GM12801 (cell line): Measurements from ENCODE around the gene MYEOV.

Source experiments
- TF ChIP-seq, protein P1 (sequence below): IDR thresholded peaks from one replicate; pipeline ENCODE4 v1.5.1; 2011; ENCODE audit warnings: control low read depth; ENCODE audit not compliant: insufficient read length; ENCODE audit errors: extremely low read depth

The MYEOV gene

DNA sequence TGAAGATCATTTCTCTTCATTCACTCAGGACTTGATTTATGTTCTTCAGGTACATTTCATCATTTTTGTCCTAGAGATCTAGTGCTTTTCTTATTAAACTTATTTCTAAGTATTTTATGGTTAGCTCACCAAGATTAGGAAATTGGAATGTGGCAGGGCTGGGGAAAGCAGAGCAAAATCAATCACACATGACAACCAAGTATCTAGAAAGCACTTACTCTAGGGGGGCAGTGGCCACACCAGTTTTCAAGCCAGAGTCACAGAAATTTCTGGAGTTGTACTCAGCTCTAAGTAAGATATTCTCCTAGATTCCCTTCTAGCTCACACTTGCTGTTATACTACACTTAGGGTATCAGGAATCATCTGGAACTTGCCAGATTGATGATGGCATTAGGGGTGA, 33.3 kb upstream of the MYEOV start:
- TF ChIP-seq, protein P1, sequence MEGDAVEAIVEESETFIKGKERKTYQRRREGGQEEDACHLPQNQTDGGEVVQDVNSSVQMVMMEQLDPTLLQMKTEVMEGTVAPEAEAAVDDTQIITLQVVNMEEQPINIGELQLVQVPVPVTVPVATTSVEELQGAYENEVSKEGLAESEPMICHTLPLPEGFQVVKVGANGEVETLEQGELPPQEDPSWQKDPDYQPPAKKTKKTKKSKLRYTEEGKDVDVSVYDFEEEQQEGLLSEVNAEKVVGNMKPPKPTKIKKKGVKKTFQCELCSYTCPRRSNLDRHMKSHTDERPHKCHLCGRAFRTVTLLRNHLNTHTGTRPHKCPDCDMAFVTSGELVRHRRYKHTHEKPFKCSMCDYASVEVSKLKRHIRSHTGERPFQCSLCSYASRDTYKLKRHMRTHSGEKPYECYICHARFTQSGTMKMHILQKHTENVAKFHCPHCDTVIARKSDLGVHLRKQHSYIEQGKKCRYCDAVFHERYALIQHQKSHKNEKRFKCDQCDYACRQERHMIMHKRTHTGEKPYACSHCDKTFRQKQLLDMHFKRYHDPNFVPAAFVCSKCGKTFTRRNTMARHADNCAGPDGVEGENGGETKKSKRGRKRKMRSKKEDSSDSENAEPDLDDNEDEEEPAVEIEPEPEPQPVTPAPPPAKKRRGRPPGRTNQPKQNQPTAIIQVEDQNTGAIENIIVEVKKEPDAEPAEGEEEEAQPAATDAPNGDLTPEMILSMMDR: no peak

DNA sequence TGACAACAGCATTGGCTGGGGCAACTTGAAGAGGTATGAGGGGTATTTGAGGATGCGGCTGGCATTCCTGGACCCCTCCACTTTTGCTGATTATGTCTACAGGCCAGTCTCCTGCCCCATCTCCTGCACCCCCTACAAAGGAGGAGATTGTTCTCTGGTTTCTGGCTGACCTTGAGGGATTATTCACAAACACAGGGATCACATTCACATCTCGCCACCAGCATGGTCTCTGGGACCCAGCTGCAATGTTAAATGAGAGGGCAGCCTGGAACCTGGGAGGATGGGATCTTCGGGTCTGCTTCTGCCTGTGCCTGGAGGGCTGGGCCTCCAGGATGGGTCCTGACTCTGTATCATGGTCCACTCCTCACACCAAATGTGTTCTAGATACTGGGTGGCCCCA, 32.8 kb upstream of the MYEOV start:
- TF ChIP-seq, protein P1: no peak

DNA sequence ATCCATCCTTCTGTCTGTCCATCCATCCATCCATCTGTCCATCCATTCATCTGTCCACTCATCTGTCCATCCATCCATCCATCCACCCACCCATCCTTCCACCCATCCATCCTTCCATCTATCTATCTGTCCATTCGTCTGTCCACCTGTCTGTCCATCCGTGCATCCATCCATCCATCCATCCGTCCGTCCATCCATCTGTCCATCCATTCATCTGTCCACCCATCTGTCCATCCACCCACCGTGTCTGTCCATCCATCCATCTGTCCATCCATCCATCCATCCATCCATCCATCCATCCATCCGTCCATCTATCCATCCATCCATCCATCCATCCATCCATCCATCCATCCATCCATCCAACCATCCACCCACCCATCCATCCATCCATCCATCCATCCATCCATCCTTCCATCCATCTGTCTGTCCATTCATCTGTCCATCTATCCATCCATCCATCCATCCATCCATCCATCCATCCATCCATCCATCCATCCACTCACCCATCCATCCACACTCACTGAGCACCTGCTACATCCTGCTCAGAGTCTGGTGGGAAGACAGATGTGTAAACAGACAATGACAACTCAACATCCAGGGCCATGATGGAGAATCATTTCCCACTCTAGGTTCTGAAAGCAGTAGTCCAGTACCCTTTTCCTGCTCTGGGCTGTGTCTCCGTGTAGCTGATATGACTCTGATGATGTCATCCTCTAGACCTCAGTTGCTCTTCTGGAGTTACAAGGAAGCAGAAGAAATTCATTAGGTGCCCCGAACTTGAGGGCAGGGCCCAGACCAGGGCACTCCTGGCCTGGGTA, 30.8 kb upstream of the MYEOV start:
- TF ChIP-seq, protein P1: no peak

DNA sequence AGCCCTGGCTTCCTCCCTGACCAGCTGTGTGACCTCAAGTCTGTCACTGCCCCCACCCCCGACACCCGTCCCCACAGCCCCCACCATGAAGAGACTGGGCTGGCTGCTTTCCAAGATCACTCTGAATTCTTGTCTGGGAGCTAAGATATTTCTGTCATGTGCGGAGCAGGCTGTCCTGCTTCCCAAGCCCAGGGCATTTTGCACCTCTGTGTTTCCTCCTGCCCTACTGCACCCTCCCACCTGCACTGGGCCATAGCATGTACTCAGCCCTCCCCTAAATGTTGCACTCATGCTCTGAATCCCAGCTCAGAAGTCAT, 30.3 kb upstream of the MYEOV start:
- TF ChIP-seq, protein P1: no peak

DNA sequence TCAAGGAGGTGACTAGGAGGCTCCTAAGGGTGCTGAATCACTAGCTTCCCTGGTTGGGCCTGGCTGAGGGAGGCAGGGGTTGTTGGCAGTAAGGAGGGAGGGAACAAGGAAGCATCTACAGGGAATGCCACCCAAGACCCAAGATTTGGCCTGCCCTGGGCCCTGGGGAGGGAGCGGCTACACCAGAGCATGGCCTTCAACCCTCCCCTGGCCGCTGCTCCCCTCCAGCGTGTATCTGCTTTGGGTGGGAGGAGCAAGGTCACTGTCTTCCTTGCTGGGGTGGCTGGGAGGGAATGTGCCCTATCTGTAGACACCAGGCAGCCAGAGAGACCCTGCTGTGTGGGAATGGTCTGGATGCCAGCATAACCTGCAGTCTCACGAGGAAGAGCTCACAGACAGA, 29.5 kb upstream of the MYEOV start:
- TF ChIP-seq, protein P1: no peak

DNA sequence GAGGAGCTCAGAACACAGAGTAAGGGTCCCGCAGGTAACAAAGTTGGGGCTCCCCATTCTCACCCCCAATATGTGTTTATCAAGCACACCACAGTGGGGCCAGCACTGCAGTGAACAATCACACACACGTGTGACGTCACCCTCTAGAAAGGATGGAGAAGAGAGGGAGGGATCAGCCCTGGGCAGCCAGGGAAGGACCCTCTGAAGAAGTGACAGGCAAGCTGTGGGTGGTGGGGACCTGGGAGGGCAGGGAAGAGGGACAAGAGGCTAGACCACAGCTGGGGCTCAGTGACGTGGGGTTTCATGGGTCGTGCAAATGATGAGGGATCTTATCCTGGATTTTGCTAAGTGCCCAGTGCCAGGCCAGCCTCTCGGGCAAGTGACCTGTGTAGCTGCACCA, 28.7 kb upstream of the MYEOV start:
- TF ChIP-seq, protein P1: no peak

DNA sequence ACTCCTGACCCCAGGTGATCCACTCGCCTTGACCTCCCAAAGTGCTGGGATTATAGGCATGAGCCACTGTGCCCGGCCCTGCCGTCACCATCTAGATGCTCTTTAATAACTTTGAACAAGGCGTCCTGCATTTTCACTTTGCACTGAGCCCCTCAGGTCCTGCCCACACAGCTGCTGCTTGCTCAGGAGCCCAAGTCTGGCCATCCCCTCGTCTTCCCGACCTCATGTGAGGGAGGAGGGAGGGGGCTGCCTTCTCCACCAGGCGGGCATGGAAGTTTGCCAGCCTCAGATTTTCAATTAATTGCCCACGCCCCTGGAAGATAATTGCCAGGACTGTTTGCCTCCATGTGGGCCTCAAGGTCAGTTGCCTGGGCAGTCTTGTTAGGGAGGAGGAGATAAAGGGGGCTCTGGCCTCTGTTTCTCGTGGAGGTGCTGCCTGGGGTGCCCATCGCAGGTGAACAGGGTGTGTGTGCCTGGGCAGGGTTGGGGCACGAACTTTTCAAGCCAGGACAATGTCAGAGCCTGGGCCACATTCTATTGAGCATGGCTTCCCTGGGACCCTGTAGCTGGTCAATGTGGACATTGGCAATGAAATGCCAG, 27.9 kb upstream of the MYEOV start:
- TF ChIP-seq, protein P1: no peak
